NCI-H69 (cell line): ENCODE results near the gene SEL1L3.

ENCODE experiments used
- DNase-seq: peaks from one replicate; lab custom pipeline; 2025; lab: John Stamatoyannopoulos, UW

Gene SEL1L3

GRCh38 chr4:25817059-25817681, 45.6 kb downstream of the SEL1L3 start:
- DNase-seq: no peak

GRCh38 chr4:25816591-25817058, 46.2 kb downstream of the SEL1L3 start:
- DNase-seq: no peak

GRCh38 chr4:25815586-25815985, 47.2 kb downstream of the SEL1L3 start:
- DNase-seq: peak; percentile 11

GRCh38 chr4:25814301-25815136, 48.3 kb downstream of the SEL1L3 start:
- DNase-seq: no peak

- no peak for DNase-seq
Measured at GRCh38 chr4:25813448-25814106, 49.2 kb downstream of the SEL1L3 start.

GRCh38 chr4:25811841-25812240, 50.9 kb downstream of the SEL1L3 start:
- DNase-seq: no peak

- DNase-seq: no peak
Measured at GRCh38 chr4:25811374-25811690, 51.5 kb downstream of the SEL1L3 start.

- DNase-seq: no peak
Measured at GRCh38 chr4:25810461-25811373, 52.1 kb downstream of the SEL1L3 start.

- peak; percentile 31 for DNase-seq
Measured at GRCh38 chr4:25809996-25810395, 52.8 kb downstream of the SEL1L3 start.

- DNase-seq: no peak
Measured at GRCh38 chr4:25807102-25807728, 55.6 kb downstream of the SEL1L3 start.

- DNase-seq: no peak
Measured at GRCh38 chr4:25805255-25805860, 57.4 kb downstream of the SEL1L3 start.

GRCh38 chr4:25803720-25804225, 59.0 kb downstream of the SEL1L3 start:
- no peak for DNase-seq

GRCh38 chr4:25801594-25801993, 61.2 kb downstream of the SEL1L3 start:
- no peak for DNase-seq

GRCh38 chr4:25800245-25800644, 62.5 kb downstream of the SEL1L3 start:
- no peak for DNase-seq

GRCh38 chr4:25799522-25799921, 63.3 kb downstream of the SEL1L3 start:
- DNase-seq: no peak

- no peak for DNase-seq
Measured at GRCh38 chr4:25797136-25797535, 65.7 kb downstream of the SEL1L3 start.

GRCh38 chr4:25795566-25796454, 67.0 kb downstream of the SEL1L3 start:
- DNase-seq: no peak

- DNase-seq: no peak
Measured at GRCh38 chr4:25795091-25795490, 67.7 kb downstream of the SEL1L3 start.

- DNase-seq: no peak
Measured at GRCh38 chr4:25792876-25793275, 69.9 kb downstream of the SEL1L3 start.
